GM21528 (cell line): ENCODE data around the gene SUV39H1.
A peak's percentile ranks its signal among the peaks of the same experiment; 100 is the strongest.

Source experiments
- ATAC-seq: cut with Tn5 transposase; IDR thresholded peaks from one replicate; pipeline ENCODE4 v1.9.1; 2021; ENCODE audit warnings: mild to moderate bottlenecking, moderate library complexity; ENCODE audit not compliant: unreplicated experiment, low FRiP score

Gene SUV39H1

GRCh38 chrX:48711162-48711928 lies 14.8 kb downstream of the SUV39H1 start:
- ATAC-seq: no peak

GRCh38 chrX:48711929-48712505 lies 15.5 kb downstream of the SUV39H1 start:
- ATAC-seq: no peak

- no peak for ATAC-seq
These were observed 17.3 kb downstream of the SUV39H1 start for GRCh38 chrX:48713847-48714246.

GRCh38 chrX:48714573-48714972 lies 18.0 kb downstream of the SUV39H1 start:
- ATAC-seq: no peak

DNA sequence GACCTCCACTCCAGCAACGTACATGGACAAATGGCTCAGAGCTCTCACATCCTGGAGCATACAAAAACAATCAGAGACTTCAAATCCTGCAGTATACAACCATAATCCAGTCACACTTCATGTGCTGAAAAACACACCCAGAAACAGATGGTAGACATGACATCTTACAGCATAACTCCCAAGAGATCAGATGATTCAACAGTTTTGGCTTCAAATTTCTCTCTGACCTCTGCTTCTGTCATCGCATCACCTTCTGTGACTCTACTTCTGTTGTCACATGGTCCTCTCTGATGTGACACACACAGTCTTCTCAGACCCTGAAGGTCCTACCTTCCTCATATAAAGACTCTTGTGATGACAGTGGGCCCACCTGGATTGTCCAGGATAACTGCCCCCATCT lies 18.5 kb downstream of the SUV39H1 start:
- ATAC-seq: no peak

DNA sequence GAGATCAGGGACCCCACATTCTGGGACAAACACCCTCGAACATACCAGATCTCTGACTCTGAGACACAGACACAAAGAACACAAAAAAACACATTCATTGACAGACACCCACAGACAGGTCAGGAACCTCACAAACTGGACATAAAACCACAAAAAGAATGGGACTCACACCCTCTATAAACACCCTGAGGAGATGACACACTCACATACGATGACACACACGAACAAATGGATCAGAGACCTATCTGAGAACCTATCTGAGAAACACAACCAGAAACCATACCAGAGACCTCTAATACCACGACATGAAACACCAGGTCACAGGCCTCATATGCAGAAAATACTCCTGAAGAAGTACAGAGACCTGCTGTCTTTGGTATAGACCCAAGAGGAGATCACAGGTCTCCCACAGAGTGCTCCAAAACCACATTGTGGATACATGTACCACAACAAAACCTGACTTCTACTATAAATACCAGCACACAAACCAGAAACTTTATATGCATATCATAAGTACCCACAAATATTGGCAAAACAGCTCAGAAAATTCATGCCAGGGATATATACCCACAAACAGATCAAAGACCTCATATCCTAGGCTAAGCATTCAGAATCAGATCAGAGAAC lies 19.5 kb downstream of the SUV39H1 start:
- no peak for ATAC-seq

DNA sequence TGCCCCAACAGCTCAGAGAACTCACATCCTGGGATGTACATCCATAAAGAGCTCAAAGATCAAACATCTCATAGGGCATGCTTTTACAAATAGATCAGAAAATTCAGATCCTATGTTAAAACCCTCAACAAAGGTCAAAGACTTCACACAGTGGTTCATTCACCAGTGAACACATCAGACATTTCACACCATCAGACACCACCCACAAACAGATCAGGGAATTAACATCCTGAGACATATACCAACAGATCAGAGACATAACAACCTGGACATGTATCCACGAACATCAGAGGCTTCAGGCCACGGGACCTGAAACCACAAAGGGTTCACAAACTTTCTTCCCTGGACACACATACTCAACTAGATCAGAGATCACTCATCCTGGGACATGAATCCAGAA lies 23.4 kb downstream of the SUV39H1 start:
- no peak for ATAC-seq

DNA sequence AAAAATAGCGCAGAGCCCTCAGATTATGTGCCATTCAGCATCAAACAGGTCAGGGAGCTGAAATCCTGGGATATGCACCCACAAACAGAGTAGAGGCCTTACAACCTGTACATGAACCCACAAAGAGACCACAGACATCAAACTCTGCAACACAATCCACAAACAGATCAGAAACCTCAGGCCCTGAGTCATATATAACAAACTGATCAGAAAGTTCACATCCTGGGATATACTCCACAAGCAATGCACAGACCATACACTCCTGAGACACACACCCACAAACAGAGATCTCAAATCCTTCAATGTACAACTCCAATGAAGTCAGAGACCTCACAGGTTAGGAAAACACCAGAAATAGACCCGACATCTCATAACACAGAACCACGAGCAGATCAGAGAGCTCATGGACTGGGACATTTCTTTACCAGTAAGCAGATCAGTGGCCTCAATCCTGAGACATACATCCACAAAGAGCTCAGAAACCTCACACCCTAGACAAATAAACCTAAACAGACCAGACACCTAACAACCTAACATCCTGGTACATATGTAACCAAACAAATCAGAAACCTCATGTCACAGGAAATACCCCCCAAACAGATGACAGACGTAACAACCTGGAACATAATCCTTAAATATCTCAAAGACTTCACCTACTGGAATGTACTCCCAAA lies 24.2 kb downstream of the SUV39H1 start:
- no peak for ATAC-seq

- no peak for ATAC-seq
These were observed 25.4 kb downstream of the SUV39H1 start for GRCh38 chrX:48721916-48722315.

GRCh38 chrX:48726596-48726995 lies 30.1 kb downstream of the SUV39H1 start:
- ATAC-seq: no peak

- ATAC-seq: no peak
These were observed 32.1 kb downstream of the SUV39H1 start for GRCh38 chrX:48728653-48729052.

- ATAC-seq: no peak
These were observed 39.8 kb downstream of the SUV39H1 start for GRCh38 chrX:48736303-48736702.

DNA sequence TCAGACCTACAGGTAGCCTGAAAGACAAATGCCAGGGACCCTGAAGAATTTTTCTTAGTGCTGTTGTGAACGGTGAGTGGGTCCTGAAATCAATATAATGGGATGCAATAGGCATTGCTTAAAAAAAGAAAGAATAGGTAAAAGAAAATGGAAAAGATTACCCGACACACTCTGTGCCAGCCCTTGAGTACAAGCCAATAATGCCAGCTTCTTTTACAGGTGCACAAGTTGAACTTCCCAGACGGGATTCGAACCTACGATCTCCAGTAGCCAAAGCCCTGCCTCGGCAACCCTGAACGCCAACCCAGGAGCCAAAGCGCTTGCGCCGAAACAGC lies 40.3 kb downstream of the SUV39H1 start:
- ATAC-seq: no peak

- ATAC-seq: peak; percentile 95
These were observed 40.8 kb downstream of the SUV39H1 start for GRCh38 chrX:48737213-48737938.

DNA sequence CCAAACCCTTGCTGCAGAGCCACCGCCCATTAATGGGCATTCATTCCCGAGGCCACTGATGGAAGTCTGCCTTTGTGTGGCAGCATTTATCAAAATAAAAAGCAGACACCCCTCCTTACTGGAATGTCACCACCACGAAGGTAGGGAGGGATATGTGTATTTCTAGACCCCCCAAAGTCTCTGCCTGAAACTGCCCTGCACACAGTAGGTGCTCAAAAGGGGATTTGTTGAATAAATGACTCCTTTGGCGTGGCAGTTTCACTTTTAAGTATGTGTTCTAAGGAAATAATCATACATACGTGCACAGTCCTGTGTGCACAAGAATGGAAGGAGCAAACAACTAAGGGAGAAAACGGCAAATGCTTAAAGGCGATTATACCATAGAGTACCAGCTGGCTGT lies 41.4 kb downstream of the SUV39H1 start:
- no peak for ATAC-seq

GRCh38 chrX:48741834-48742233 lies 45.3 kb downstream of the SUV39H1 start:
- no peak for ATAC-seq

DNA sequence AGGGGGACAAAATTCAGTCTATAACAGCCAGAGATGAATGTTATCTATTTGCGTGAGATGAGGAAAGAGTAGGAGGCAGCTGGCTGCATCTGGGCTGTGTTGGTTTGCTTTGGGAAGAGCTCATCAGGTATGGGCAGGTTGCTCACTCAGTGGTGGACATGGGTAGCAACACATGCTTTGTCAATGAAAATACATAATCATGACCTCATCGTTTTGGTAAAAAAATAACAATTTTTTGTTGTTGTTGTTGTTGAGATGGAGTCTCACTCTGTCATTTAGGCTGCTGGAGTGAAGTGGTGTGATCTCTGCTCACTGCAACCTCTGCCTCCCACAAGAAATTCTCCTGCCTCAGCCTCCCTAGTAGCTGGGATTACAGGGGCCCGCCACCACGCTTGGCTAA lies 48.7 kb downstream of the SUV39H1 start:
- ATAC-seq: no peak

DNA sequence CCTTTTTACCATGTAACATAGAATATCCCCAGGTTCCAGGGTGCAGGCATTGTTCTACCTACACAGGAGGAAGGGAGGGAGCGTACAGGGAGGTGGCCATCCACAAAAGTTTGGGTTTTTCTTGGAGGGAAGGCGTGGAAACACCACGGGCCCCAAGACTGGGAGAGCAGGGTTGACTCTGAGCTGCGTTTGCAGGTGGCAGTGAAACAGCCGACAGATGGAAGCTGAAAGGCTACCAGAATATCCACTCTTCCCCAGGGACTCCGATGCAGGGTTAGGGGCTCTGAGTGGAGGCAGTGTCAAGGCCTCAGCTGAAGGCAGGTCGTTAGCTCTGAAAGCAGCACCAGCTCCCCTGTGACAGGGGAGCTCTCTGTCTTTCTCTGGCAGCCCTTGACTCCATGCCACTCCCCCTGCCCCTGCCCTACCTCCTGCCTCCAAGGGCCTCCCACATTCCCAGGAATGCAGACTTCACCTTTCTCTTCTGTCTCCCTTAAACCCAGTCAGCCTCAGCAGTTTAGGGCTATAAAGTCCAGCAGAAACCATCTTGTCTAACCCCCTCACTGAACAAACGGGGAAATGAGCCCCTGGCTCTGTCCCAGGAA lies 51.0 kb downstream of the SUV39H1 start:
- no peak for ATAC-seq

DNA sequence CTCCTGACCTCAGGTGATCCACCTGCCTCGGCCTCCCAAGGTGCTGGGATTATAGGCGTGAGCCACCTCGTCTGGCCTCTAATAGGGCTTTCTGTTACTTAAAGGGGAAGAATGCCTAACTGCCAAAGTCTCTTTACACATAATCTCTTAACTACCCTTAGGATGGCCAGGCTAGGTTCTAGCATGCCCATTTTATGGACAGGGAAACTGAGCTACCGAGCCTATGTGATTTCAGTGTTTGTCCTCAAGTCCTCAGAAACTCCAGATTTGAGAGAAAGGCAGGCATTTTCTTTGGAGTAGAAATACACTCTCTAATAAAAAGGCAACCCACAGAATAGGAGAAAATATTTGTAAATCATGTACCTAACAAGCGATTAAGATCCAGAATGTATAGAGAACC lies 52.6 kb downstream of the SUV39H1 start:
- no peak for ATAC-seq

DNA sequence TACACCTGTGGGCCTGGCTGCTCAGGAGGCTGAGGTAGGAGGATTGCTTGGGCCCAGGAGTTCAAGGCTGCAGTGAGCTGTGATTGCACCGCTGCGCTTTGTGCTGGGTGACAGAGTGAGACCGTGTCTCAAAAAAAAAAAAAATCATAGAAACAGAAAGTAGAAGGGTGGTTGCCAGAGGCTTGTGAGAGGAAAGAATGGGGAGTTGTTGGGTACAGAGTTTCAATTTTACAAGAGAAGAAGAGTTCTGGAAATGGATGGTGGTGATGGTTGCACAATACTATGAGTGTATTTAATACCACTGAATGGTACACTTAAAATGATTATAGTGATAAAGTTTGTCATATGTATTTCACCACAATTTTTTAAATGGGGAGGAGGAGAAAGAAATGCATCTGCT lies 54.8 kb downstream of the SUV39H1 start:
- ATAC-seq: no peak
